Kidney epithelial cell (primary cell): ENCODE results near the gene FOXB2. TPM values are rescaled to one million over a fixed set of nuclear protein-coding genes. Genes with fewer than 3 reads are reported as not detected.

Experiments used
- DNase-seq: peaks from one replicate; pipeline ENCODE4 v3.0.0-alpha.2; 2010; ENCODE audit warnings: low read depth
- H3K27me3 ChIP-seq: 2 replicates; pipeline ENCODE4 v1.6.0; 2011; ENCODE audit warnings: low read length; ENCODE audit not compliant: control insufficient read depth, insufficient read depth
- H3K36me3 ChIP-seq: 2 replicates; pipeline ENCODE4 v1.5.1; 2011; ENCODE audit warnings: low read length; ENCODE audit not compliant: control insufficient read depth, insufficient read depth
- H3K4me3 ChIP-seq: 2 replicates; pipeline ENCODE4 v1.5.1; 2011; ENCODE audit warnings: low read depth, mild to moderate bottlenecking, control low read depth, low read length
- CTCF ChIP-seq: IDR thresholded peaks from 2 replicates; pipeline ENCODE4 v1.5.1; 2011; ENCODE audit warnings: mild to moderate bottlenecking, moderate library complexity, low read length, control low read depth, inconsistent platforms; ENCODE audit not compliant: insufficient read depth, poor library complexity, severe bottlenecking
- total RNA-seq: library from RNA; depleted of rRNA; stranded (reverse); fragments of >200 nt; gene quantifications from 2 replicates; pipeline ENCODE4 v1.2.3, GENCODE V29; 2015

The FOXB2 gene
- total RNA-seq, 1 donor from 2014 or later: not detected

- Histone ChIP-seq H3K36me3 (no peaks in the 10 kb centered on the region), H3K27me3 (no peaks in the 10 kb centered on the region), H3K4me3 (no peak overlapping the region)
- no peak for TF ChIP-seq CTCF
- DNase-seq: no peak
These were observed 46.9 kb downstream of the FOXB2 start for GRCh38 chr9:77066388-77066787.

Other genes with a start within 250 kb of the FOXB2 start
- 0.41 and 1.0 TPM in 2 replicates for gene PRUNE2, start 113.5 kb upstream of the FOXB2 start, total RNA-seq
- 13.8 and 16.3 TPM in 2 replicates for gene VPS13A, start 157.9 kb downstream of the FOXB2 start, total RNA-seq